Kidney epithelial cell (primary cell): ENCODE measurements around the gene PRPF40B. TPM values are rescaled to one million over a fixed set of nuclear protein-coding genes. Genes with fewer than 3 reads are reported as not detected.

ENCODE experiments used
- DNase-seq: peaks from one replicate; pipeline ENCODE4 v3.0.0-alpha.2; 2010; ENCODE audit warnings: low read depth
- H3K27me3 ChIP-seq: 2 replicates; pipeline ENCODE4 v1.6.0; 2011; ENCODE audit warnings: low read length; ENCODE audit not compliant: control insufficient read depth, insufficient read depth
- H3K36me3 ChIP-seq: 2 replicates; pipeline ENCODE4 v1.5.1; 2011; ENCODE audit warnings: low read length; ENCODE audit not compliant: control insufficient read depth, insufficient read depth
- H3K4me3 ChIP-seq: 2 replicates; pipeline ENCODE4 v1.5.1; 2011; ENCODE audit warnings: low read depth, mild to moderate bottlenecking, control low read depth, low read length
- CTCF ChIP-seq: IDR thresholded peaks from 2 replicates; pipeline ENCODE4 v1.5.1; 2011; ENCODE audit warnings: mild to moderate bottlenecking, moderate library complexity, low read length, control low read depth, inconsistent platforms; ENCODE audit not compliant: insufficient read depth, poor library complexity, severe bottlenecking
- total RNA-seq: library from RNA; depleted of rRNA; stranded (reverse); fragments of >200 nt; gene quantifications from 2 replicates; pipeline ENCODE4 v1.2.3, GENCODE V29; 2015

The PRPF40B gene
- total RNA-seq, 1 donor from 2014 or later = 15.3 TPM

- no peak for DNase-seq
- Histone ChIP-seq H3K4me3 (no peak overlapping the region), H3K36me3 (no peaks in the 10 kb centered on the region), H3K27me3 (no peaks in the 10 kb centered on the region)
- no peak for TF ChIP-seq CTCF
These were observed 46.4 kb downstream of the PRPF40B start for GRCh38 chr12:49669796-49670195.

- no peak for DNase-seq
- H3K27me3 ChIP-seq = no peaks in the 10 kb centered on the region
- H3K36me3 ChIP-seq = no peaks in the 10 kb centered on the region
- H3K4me3 ChIP-seq = no peak overlapping the region
- TF ChIP-seq CTCF = no peak
These were observed 47.8 kb downstream of the PRPF40B start for GRCh38 chr12:49671031-49671765.

- no peaks in the 10 kb centered on the region for H3K36me3 ChIP-seq
- no peak overlapping the region for H3K4me3 ChIP-seq
- H3K27me3 ChIP-seq = no peaks in the 10 kb centered on the region
- TF ChIP-seq CTCF = no peak
- no peak for DNase-seq
These were observed 49.2 kb downstream of the PRPF40B start for GRCh38 chr12:49672301-49673217.

GRCh38 chr12:49673446-49674317, 50.3 kb downstream of the PRPF40B start:
- DNase-seq = peak; percentile 47
- H3K36me3 ChIP-seq = no peaks in the 10 kb centered on the region
- no peaks in the 10 kb centered on the region for H3K27me3 ChIP-seq
- H3K4me3 ChIP-seq = no peak overlapping the region
- no peak for TF ChIP-seq CTCF

- no peak for DNase-seq
- H3K36me3 ChIP-seq = no peaks in the 10 kb centered on the region
- no peaks in the 10 kb centered on the region for H3K27me3 ChIP-seq
- no peak for TF ChIP-seq CTCF
- H3K4me3 ChIP-seq = no peak overlapping the region
These were observed 51.1 kb downstream of the PRPF40B start for GRCh38 chr12:49674318-49674981.
